Measurements from ENCODE around the gene LMLN. TPM values are rescaled to one million over a fixed set of nuclear protein-coding genes. Genes with fewer than 3 reads are reported as not detected.
"Not testable (repeated sequence)": the region's sequence is repeated elsewhere in the genome, so short reads cannot be mapped to it uniquely, and the experiment has no call there.

The LMLN gene
- total RNA-seq, 2 experiments from 2014 or later = 0.50 to 6.2 TPM

GRCh38 chr3:197913641-197914380, 46.2 kb upstream of the LMLN start:
- ChIA-PET POLR2A (interaction anchor here (0.5 kb wide), 1 partner anchor 8 kb away, joined by 3 read pairs; no protein-coding TSS in a partner anchor), CTCF (ENCODE audit: unreplicated experiment) (no interaction called here)
- Histone ChIP-seq H4K20me1 (ENCODE audit: insufficient read depth, low read length) (no peaks in the 10 kb centered on the region), H3K4me3 (ENCODE audit: low read depth, low read length, poor library complexity, severe bottlenecking) (no peak overlapping the region), H3K9me2 (ENCODE audit: insufficient read depth, low read length) (no peaks in the 10 kb centered on the region), H3K9me3 (ENCODE audit: low read length) (no peaks in the 10 kb centered on the region), H3K36me3 (ENCODE audit: insufficient read depth, low read length) (no peaks in the 10 kb centered on the region), H3K4me1 (ENCODE audit: insufficient read depth, low read length, poor library complexity, severe bottlenecking) (no peaks in the 10 kb centered on the region), H3K27ac (ENCODE audit: low read depth, low read length, poor library complexity, severe bottlenecking) (no peak overlapping the region), H2AFZ (ENCODE audit: low read length) (no peak overlapping the region), H3K4me2 (ENCODE audit: low read length) (no peak overlapping the region; the same call in 1 of the 2 replicates), H3K79me2 (ENCODE audit: insufficient read depth, low read depth, low read length) (no peaks in the 10 kb centered on the region)
- intact Hi-C loops (cut with micrococcal nuclease; ENCODE audit: unreplicated experiment) = no loop called here
- BruUV-seq (replicated peaks) = no TSS peak
- TF ChIP-seq, protein P1, sequence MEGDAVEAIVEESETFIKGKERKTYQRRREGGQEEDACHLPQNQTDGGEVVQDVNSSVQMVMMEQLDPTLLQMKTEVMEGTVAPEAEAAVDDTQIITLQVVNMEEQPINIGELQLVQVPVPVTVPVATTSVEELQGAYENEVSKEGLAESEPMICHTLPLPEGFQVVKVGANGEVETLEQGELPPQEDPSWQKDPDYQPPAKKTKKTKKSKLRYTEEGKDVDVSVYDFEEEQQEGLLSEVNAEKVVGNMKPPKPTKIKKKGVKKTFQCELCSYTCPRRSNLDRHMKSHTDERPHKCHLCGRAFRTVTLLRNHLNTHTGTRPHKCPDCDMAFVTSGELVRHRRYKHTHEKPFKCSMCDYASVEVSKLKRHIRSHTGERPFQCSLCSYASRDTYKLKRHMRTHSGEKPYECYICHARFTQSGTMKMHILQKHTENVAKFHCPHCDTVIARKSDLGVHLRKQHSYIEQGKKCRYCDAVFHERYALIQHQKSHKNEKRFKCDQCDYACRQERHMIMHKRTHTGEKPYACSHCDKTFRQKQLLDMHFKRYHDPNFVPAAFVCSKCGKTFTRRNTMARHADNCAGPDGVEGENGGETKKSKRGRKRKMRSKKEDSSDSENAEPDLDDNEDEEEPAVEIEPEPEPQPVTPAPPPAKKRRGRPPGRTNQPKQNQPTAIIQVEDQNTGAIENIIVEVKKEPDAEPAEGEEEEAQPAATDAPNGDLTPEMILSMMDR (conservative IDR thresholded peaks at IDR 0.05; ENCODE audit: low read length) = no peak
- no peak for DNase-seq (ENCODE audit: low spot score)

GRCh38 chr3:197921429-197922275, 38.4 kb upstream of the LMLN start:
- CTCF ChIA-PET (ENCODE audit: unreplicated experiment); H3K79me2 ChIP-seq (ENCODE audit: insufficient read depth, low read depth, low read length); H3K4me1 ChIP-seq (ENCODE audit: insufficient read depth, low read length, poor library complexity, severe bottlenecking); H2AFZ ChIP-seq (ENCODE audit: low read length); POLR2A ChIA-PET; H3K4me3 ChIP-seq (ENCODE audit: low read depth, low read length, poor library complexity, severe bottlenecking); H4K20me1 ChIP-seq (ENCODE audit: insufficient read depth, low read length); intact Hi-C loops (cut with micrococcal nuclease; ENCODE audit: unreplicated experiment); H3K36me3 ChIP-seq (ENCODE audit: insufficient read depth, low read length); H3K27ac ChIP-seq (ENCODE audit: low read depth, low read length, poor library complexity, severe bottlenecking); BruUV-seq (replicated peaks); H3K4me2 ChIP-seq (ENCODE audit: low read length); H3K9me2 ChIP-seq (ENCODE audit: insufficient read depth, low read length); DNase-seq (ENCODE audit: low spot score); H3K9me3 ChIP-seq (ENCODE audit: low read length): not testable (repeated sequence)

DNA sequence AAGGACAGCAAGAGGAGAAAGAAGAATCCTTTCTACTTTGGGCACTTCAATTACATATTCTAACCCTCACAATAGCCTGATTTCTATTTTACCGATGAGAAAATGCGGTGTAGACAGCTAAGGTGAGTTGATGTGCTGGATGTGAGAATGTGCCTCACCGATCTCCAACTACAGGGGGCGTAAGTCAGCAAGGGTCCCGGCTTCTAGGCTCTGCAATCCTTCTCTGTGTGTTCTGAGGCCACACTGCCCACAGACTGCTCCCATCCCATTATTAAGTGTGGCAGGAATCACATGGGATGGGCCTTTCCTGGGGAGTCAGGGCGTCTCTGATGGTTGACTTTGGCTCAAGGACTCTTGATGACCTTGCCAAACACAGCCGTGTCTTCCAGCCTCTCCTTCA, 33.6 kb upstream of the LMLN start:
- H3K4me1 ChIP-seq (ENCODE audit: insufficient read depth, low read length, poor library complexity, severe bottlenecking) = no peaks in the 10 kb centered on the region
- H3K79me2 ChIP-seq (ENCODE audit: insufficient read depth, low read depth, low read length) = no peaks in the 10 kb centered on the region
- H3K36me3 ChIP-seq (ENCODE audit: insufficient read depth, low read length) = no peaks in the 10 kb centered on the region
- ChIA-PET POLR2A (interaction anchor here (0.5 to 0.7 kb wide), 2 partner anchors 10 to 238 kb away, joined by 3 read pairs; no protein-coding TSS in a partner anchor), CTCF (ENCODE audit: unreplicated experiment) (no interaction called here)
- TF ChIP-seq, protein P1 (conservative IDR thresholded peaks at IDR 0.05; ENCODE audit: low read length) = peak; percentile 63
- no peak for TF ChIP-seq EZH2phosphoT487 (IDR thresholded peaks at IDR 0.05; ENCODE audit: borderline replicate concordance, low read depth, low read length)
- intact Hi-C loops (cut with micrococcal nuclease; ENCODE audit: unreplicated experiment) = no loop called here
- no peaks in the 10 kb centered on the region for H3K9me2 ChIP-seq (ENCODE audit: insufficient read depth, low read length)
- BruUV-seq (replicated peaks) = no TSS peak
- H2AFZ ChIP-seq (ENCODE audit: low read length) = no peak overlapping the region
- H3K4me3 ChIP-seq (ENCODE audit: low read depth, low read length, poor library complexity, severe bottlenecking) = no peak overlapping the region
- no peak overlapping the region for H3K4me2 ChIP-seq (ENCODE audit: low read length)
- no peaks in the 10 kb centered on the region for H3K9me3 ChIP-seq (ENCODE audit: low read length)
- no peak overlapping the region for H3K27ac ChIP-seq (ENCODE audit: low read depth, low read length, poor library complexity, severe bottlenecking)
- DNase-seq (ENCODE audit: low spot score) = peak; percentile 6
- no peaks in the 10 kb centered on the region for H4K20me1 ChIP-seq (ENCODE audit: insufficient read depth, low read length)

DNA sequence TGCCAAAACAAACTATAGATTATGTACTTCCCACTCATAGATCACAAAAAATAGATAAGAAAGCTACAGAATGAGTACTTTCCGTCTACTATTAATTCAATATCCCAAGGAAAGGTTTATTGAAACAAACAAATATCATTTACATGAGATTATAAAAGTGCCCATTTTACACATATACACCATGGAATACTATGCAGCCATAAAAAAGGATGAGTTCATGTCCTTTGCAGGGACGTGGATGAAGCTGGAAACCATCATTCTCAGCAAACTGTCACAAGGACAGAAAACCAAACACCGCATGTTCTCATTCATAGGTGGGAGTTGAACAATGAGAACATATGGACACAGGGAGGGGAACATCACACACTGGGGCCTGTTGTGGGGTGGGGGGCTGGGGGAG, 32.4 kb upstream of the LMLN start:
- BruUV-seq (replicated peaks); H4K20me1 ChIP-seq (ENCODE audit: insufficient read depth, low read length); H3K4me3 ChIP-seq (ENCODE audit: low read depth, low read length, poor library complexity, severe bottlenecking); DNase-seq (ENCODE audit: low spot score); CTCF ChIA-PET (ENCODE audit: unreplicated experiment); H3K36me3 ChIP-seq (ENCODE audit: insufficient read depth, low read length); H3K4me1 ChIP-seq (ENCODE audit: insufficient read depth, low read length, poor library complexity, severe bottlenecking); H3K9me2 ChIP-seq (ENCODE audit: insufficient read depth, low read length); H3K9me3 ChIP-seq (ENCODE audit: low read length); intact Hi-C loops (cut with micrococcal nuclease; ENCODE audit: unreplicated experiment); H2AFZ ChIP-seq (ENCODE audit: low read length); H3K79me2 ChIP-seq (ENCODE audit: insufficient read depth, low read depth, low read length); POLR2A ChIA-PET; H3K4me2 ChIP-seq (ENCODE audit: low read length); H3K27ac ChIP-seq (ENCODE audit: low read depth, low read length, poor library complexity, severe bottlenecking): not testable (repeated sequence)

All from OCI-LY7 (cell line).